HUES48 (cell line): Measurements from ENCODE around the gene DEFB131A.
A peak's percentile ranks its signal among the peaks of the same experiment; 100 is the strongest.
"Not testable (repeated sequence)": the region's sequence is repeated elsewhere in the genome, so short reads cannot be mapped to it uniquely, and the experiment has no call there.

Experiments used
- H3K27ac ChIP-seq: one replicate; pipeline ENCODE4 v1.7.0; 2013; ENCODE audit warnings: low read depth, low read length, inconsistent platforms
- H3K27me3 ChIP-seq: 2 replicates; pipeline ENCODE4 v1.6.1; 2013; ENCODE audit warnings: mild to moderate bottlenecking, low read length; ENCODE audit not compliant: control insufficient read depth, insufficient read depth
- H3K36me3 ChIP-seq: 2 replicates; pipeline ENCODE4 v1.6.1; 2013; ENCODE audit warnings: low read length; ENCODE audit not compliant: control insufficient read depth, insufficient read depth
- H3K4me1 ChIP-seq: 2 replicates; pipeline ENCODE4 v1.6.1; 2013; ENCODE audit warnings: mild to moderate bottlenecking, low read length; ENCODE audit not compliant: control insufficient read depth, insufficient read depth
- H3K4me3 ChIP-seq: 2 replicates; pipeline ENCODE4 v1.5.1; 2013; ENCODE audit warnings: mild to moderate bottlenecking, low read depth, low read length
- H3K9ac ChIP-seq: 2 replicates; pipeline ENCODE4 v1.6.1; 2013; ENCODE audit warnings: mild to moderate bottlenecking, low read depth, low read length, moderate library complexity
- H3K9me3 ChIP-seq: 2 replicates; pipeline ENCODE4 v1.6.1; 2013; ENCODE audit warnings: low read length; ENCODE audit not compliant: control insufficient read depth, insufficient read depth

The DEFB131A gene

DNA sequence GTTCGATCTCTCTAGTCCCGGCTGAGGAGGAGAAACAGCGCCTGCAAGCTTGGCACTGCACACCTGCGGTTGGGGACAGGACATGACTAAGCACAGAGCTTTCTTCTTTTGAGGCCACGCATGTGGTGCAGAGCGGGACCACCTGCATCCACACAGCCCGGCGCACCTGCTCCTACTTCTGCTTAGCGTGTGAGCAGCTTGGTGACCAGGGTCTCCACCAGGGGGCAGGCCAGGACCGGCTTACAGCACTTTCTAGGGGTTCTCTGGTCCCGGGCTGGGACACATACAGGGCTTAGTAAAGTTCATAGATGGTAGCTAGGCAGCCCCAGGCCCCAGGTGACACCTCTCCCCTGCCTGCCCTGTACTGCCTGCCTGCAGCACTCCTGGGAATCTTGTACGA lies 51.2 kb downstream of the DEFB131A start:
- not testable (repeated sequence) for H3K36me3 ChIP-seq, H3K9ac ChIP-seq, H3K27ac ChIP-seq, H3K4me1 ChIP-seq, H3K9me3 ChIP-seq, H3K4me3 ChIP-seq
- H3K27me3 ChIP-seq: peaks cover 10% of the 10 kb centered on the region

DNA sequence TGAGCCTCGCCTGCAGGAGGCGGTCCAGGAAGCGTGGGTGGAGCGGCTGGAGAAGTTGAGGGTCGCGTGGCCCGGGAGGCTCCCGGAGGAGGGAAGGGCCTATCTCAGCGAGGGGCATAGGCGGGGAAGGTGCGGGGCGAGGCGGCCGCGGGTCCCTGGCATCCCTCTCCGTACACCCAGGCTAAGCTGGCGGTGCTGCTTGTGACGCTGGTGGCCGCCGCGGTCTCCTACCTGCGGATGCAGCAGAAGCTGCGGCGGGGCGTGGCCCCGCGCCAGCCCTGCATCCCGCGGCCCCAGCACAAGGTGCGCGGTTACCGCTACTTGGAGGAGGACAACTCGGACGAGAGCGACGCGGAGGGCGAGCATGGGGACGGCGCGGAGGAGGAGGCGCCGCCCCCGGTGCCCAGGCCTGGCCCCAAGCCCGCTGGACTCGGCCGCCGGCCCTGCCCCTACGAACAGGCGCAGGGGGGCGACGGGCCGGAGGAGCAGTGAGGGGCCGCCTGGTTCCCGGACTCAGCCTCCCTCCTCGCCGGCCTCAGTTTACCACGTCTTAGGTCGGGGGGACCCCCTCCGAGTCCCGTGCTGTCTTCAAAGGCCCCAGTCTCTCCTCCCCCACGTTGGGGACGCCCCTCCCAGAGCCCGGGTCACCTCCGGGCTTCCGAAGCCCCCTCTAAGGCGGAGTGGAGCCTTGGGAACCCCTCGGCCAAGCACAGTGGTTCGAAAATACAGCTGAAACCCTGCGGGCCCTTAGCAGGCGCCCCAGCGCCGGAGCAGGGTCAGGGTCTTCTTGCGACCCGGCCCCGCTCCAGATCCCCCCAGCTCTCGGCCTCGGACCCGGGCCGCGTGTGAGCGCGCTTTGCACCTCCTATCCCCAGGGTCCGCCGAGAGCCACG lies 53.6 kb downstream of the DEFB131A start:
- H3K9me3 ChIP-seq, H3K9ac ChIP-seq, H3K4me1 ChIP-seq, H3K36me3 ChIP-seq, H3K27ac ChIP-seq: not testable (repeated sequence)
- Histone ChIP-seq H3K27me3 (peaks cover 10% of the 10 kb centered on the region), H3K4me3 (peak overlapping the region; percentile 63)

DNA sequence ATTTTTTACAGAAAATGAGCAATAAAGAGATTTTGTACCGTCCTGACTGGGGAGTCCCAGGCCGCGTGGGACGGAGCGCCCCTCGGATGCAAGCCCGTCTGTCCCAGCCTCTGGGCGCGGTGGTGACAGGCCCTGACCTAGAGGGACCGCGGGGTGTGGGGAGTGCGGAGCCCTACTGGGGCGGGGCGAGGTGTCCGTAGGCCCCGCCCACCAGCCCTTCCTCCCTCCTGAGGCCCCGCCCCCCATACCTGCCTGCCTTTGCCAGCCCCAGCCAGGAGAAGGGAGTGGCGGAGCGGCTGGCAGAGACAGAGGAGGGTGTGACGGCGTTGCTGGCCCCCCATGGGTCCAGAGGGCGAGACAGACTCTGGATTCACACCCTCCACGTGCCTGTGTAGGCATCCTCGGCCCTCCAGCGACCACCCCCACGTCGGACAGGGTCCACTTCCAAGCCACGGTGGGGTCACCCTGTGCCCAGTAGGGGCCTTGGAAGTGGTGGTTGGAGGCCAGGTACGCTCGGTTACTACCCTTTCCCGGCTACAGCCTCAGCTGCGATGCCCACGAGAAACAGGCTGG lies 54.3 kb downstream of the DEFB131A start:
- not testable (repeated sequence) for H3K9ac ChIP-seq, H3K4me1 ChIP-seq, H3K27ac ChIP-seq, H3K36me3 ChIP-seq, H3K9me3 ChIP-seq
- H3K27me3 ChIP-seq: peaks cover 10% of the 10 kb centered on the region
- H3K4me3 ChIP-seq: peak overlapping the region; percentile 63

DNA sequence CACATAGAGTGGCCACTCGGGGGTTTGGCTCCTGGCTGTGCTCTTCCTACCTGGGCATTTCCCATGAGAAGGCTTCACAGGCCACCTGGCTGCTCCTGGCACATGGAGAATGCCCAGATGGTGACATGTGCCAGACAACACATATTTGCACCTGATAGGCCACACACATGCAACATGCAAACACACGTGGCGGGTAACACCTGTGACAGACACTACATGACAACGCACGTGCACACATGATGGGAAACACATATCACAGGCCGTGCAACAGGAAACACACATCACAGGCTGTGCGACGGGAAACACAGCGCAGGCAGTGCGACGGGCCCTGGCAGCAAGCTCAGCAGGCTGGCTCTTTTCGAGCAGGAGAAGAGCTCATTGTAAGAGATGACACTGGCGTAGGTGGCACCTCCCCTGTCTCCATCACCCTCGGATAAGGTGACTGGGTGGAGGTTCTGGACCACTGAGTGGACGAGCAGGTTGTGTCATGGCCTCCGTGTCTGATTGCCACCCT lies 55.8 kb downstream of the DEFB131A start:
- not testable (repeated sequence) for H3K9me3 ChIP-seq, H3K9ac ChIP-seq, H3K4me1 ChIP-seq, H3K4me3 ChIP-seq, H3K27ac ChIP-seq, H3K36me3 ChIP-seq
- H3K27me3 ChIP-seq: peaks cover 10% of the 10 kb centered on the region
